ENCODE results near the gene SPTBN4. TPM values are rescaled to one million over a fixed set of nuclear protein-coding genes. Genes with fewer than 3 reads are reported as not detected.

SPTBN4 gene
- total and polyA plus RNA-seq, 2 of the 4 experiments (the other 2 are of a cell fraction) = 0.72 to 0.91 TPM

DNA sequence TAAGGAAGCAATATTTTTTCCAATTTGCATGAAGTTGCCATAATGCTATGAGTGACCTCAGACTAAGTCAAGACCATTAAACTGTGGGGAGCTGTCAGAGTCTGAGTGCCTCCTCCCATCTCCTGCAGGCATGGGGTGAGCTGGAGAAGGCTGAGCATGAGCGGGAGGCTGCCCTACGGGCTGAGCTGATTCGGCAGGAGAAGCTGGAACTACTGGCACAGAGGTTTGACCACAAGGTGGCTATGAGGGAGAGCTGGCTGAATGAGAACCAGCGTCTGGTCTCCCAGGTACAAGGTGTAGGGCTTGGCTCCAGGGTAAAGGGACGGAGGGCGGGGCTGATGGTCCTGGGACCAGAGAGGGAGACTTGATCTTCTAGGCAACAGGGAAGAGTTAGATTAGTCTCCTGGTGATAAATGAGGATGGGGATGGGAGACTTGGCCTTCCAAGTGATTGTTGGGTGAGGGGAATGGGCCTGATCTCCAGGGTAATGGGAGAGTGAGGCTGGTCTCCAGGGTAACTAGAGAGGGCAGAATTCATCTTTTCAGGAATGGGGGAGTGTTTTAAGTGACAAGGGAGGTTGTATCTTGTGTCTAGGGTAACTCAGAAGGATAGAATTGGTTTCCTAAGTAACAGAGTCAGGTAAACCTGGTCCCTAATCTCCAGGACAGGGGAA, 36.0 kb downstream of the SPTBN4 start:
- 37% methylated on average over 4 of the region's 6 CpGs; no CpG with 5 or more reads in 1 of the 2 experiments for WGBS, 2 experiments (ENCODE audit: extremely low coverage in 2 of 2, insufficient read length in 1 of 2)
- no peak for ATAC-seq (ENCODE audit: low read depth)
- intact Hi-C loops (cut with micrococcal nuclease) = no loop called here

More for the DNA sequence above, 36.0 kb downstream of the SPTBN4 start:
- no peak overlapping the region for H3K18ac ChIP-seq (ENCODE audit: low read depth, low read length)
- no peak overlapping the region for H3K4me3 ChIP-seq (ENCODE audit: insufficient read depth, low read depth, low read length)
- no peak overlapping the region for H2BK120ac ChIP-seq (ENCODE audit: low read depth, low read length)
- H4K5ac ChIP-seq (ENCODE audit: low read depth, low read length) = no peak overlapping the region
- H2BK15ac ChIP-seq (ENCODE audit: low read depth, low read length) = no peak overlapping the region
- no peak overlapping the region for H4K8ac ChIP-seq (ENCODE audit: low read depth in 2 of 2, low read length in 2 of 2)
- H3K9me3 ChIP-seq (ENCODE audit: control insufficient read depth, insufficient read depth, low read length) = no peaks in the 10 kb centered on the region
- H2AFZ ChIP-seq (replicated peaks; ENCODE audit: low read length, poor library complexity) = no peak overlapping the region
- no peak overlapping the region for H3K56ac ChIP-seq (ENCODE audit: extremely low read depth, insufficient read depth, low read length)
- no peaks in the 10 kb centered on the region for H3K36me3 ChIP-seq (ENCODE audit: control insufficient read depth, insufficient read depth, low read length)
- no peak for DNase-seq
- H2AK9ac ChIP-seq (replicated peaks; ENCODE audit: low read depth, low read length, poor library complexity) = no peak overlapping the region
- no peak overlapping the region for H3K9ac ChIP-seq (ENCODE audit: low read depth, low read length)
- ChIA-PET POLR2A (ENCODE audit: unreplicated experiment) (no interaction called here), CTCF (no interaction called here)
- no peak overlapping the region for H4K91ac ChIP-seq (ENCODE audit: insufficient read depth, low read depth, low read length)
- peaks cover 25% of the 10 kb centered on the region for H3K27me3 ChIP-seq (ENCODE audit: control insufficient read depth, insufficient read depth, low read length)
- H2BK20ac ChIP-seq (ENCODE audit: low read depth, low read length) = no peak overlapping the region
- H3K4me2 ChIP-seq (ENCODE audit: low read depth, low read length) = no peak overlapping the region
- no peak overlapping the region for H3K23ac ChIP-seq (ENCODE audit: low read depth, low read length)
- dilution Hi-C loops (cut with HindIII; ENCODE audit: low sequenced_read_pairs, unreplicated experiment) = no loop called here
- no peak overlapping the region for H3K14ac ChIP-seq (replicated peaks; ENCODE audit: low read depth, low read length)
- no peak overlapping the region for H3K4ac ChIP-seq (ENCODE audit: low read depth, low read length)
- no peaks in the 10 kb centered on the region for H3K79me1 ChIP-seq (ENCODE audit: low read depth in 1 of 2, low read length in 2 of 2)
- H3K9me1 ChIP-seq (ENCODE audit: insufficient read depth, low read length) = no peaks in the 10 kb centered on the region
- no TSS peak for BruUV-seq (replicated peaks)
- H4K20me1 ChIP-seq (ENCODE audit: insufficient read depth, low read length) = no peaks in the 10 kb centered on the region
- TF ChIP-seq POLR2A (IDR thresholded peaks at IDR 0.05; ENCODE audit: low read depth, low read length) (no peak), SMC3 (IDR thresholded peaks at IDR 0.05; ENCODE audit: low read depth, low read length) (no peak), CEBPB (IDR thresholded peaks at IDR 0.05; ENCODE audit: low read depth, low read length) (no peak), MAFK (IDR thresholded peaks at IDR 0.05; ENCODE audit: low read depth, low read length) (no peak), NFE2L2 (IDR thresholded peaks at IDR 0.05; ENCODE audit: low read depth, low read length) (no peak), MAZ (IDR thresholded peaks at IDR 0.05; ENCODE audit: borderline replicate concordance, low read depth, low read length) (no peak), BHLHE40 (IDR thresholded peaks at IDR 0.05; ENCODE audit: low read depth, low read length) (no peak), RAD21 (IDR thresholded peaks at IDR 0.05; ENCODE audit: low read length) (no peak), RFX5 (IDR thresholded peaks at IDR 0.05; ENCODE audit: low read depth, low read length) (no peak)
- TF ChIP-seq, protein P1, sequence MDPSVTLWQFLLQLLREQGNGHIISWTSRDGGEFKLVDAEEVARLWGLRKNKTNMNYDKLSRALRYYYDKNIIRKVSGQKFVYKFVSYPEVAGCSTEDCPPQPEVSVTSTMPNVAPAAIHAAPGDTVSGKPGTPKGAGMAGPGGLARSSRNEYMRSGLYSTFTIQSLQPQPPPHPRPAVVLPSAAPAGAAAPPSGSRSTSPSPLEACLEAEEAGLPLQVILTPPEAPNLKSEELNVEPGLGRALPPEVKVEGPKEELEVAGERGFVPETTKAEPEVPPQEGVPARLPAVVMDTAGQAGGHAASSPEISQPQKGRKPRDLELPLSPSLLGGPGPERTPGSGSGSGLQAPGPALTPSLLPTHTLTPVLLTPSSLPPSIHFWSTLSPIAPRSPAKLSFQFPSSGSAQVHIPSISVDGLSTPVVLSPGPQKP (IDR thresholded peaks at IDR 0.05; ENCODE audit: borderline replicate concordance, low read depth, low read length) = no peak
- no peak overlapping the region for H3K27ac ChIP-seq (ENCODE audit: insufficient read depth, low read length)
- no peak overlapping the region for H2BK5ac ChIP-seq (ENCODE audit: low read depth, low read length, poor library complexity, severe bottlenecking)
- no peak overlapping the region for H2AK5ac ChIP-seq (ENCODE audit: low read depth, low read length)
- in situ Hi-C loops (cut with MboI; ENCODE audit: low sequenced_read_pairs) = loop anchor here (25.0 kb wide), 2 partner anchors 190 to 365 kb away; no protein-coding TSS in a partner anchor
- no peaks in the 10 kb centered on the region for H3K4me1 ChIP-seq (ENCODE audit: control insufficient read depth, insufficient read depth, low read length)
